ENCODE results near the gene KCNH8. TPM values are rescaled to one million over a fixed set of nuclear protein-coding genes. Genes with fewer than 3 reads are reported as not detected.

The KCNH8 gene
- total RNA-seq, 2 experiments from 2014 or later, result not detected

DNA sequence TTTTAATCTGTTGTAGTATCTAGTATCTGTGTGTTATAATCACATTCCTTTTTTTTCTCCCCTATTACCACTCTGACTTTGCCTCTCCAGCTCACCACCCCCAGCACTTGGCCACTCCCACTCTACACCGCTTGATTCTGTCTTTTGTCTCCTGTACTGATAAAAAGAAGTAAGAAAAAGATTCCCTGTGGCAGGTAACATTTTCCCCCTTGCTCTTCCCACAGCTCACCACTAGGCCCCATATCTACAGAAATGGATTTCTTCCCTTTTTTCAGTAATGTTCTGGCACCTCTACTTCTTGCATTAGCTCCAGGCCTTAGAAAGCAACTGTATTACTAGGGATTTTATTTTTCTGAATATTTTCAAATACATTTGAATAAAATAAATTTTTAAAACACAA, 25.6 kb downstream of the KCNH8 start:
- Histone ChIP-seq H3K4me3 (ENCODE audit: low read length) (no peak overlapping the region), H3K9me3 (ENCODE audit: control insufficient read depth in 1 of 2, insufficient read depth in 1 of 2, low read length in 2 of 2) (peaks cover 0 to 6% of the 10 kb centered on the region in 2 experiments), H3K4me1 (ENCODE audit: insufficient read depth, low read length) (no peaks in the 10 kb centered on the region), H3K27me3 (ENCODE audit: control insufficient read depth in 1 of 2, insufficient read depth in 2 of 2, low read length in 2 of 2) (no peaks in the 10 kb centered on the region), H3K27ac (ENCODE audit: low read depth in 1 of 2, low read length in 2 of 2) (no peak overlapping the region), H3K36me3 (ENCODE audit: insufficient read depth, low read length) (no peaks in the 10 kb centered on the region)
- TF ChIP-seq CTCF (IDR thresholded peaks at IDR 0.05), result no peak
- H3K36me3 Mint-ChIP-seq (ENCODE audit: low read depth), result no peaks in the 10 kb centered on the region
- DNase-seq (no peak), ATAC-seq (ENCODE audit: poor library complexity) (no peak)
- ChIA-PET POLR2A (no interaction called here), CTCF (no interaction called here)
- intact Hi-C loops (cut with DNase I, micrococcal nuclease), result no loop called here
- no peaks in the 10 kb centered on the region for H3K27me3 Mint-ChIP-seq
- H3K4me3 Mint-ChIP-seq, result no peak overlapping the region
- H3K27ac Mint-ChIP-seq, result no peak overlapping the region
- no peaks in the 10 kb centered on the region for H3K4me1 Mint-ChIP-seq (ENCODE audit: low read depth)
- no peaks in the 10 kb centered on the region for H3K9me3 Mint-ChIP-seq

DNA sequence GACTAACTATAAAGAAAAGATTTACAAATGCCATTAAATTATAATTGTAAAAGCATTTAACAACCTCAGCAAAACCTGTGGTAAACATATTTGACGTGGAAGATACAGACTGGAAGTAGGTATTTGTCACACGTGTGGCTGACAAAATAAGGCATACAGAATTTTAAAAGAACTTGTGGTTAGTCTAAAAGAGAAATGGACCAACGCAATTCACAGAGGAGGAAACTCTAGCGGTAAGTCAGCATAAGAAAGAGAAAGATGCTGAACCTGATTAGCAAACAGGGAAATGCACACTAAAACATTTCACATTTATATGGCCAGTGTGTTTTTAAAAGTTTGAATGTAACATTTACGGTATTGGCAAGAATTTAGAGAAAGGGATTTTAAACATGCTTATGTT, 35.3 kb downstream of the KCNH8 start:
- H3K36me3 ChIP-seq (ENCODE audit: insufficient read depth, low read length), result no peaks in the 10 kb centered on the region
- intact Hi-C loops (cut with DNase I, micrococcal nuclease), result no loop called here
- no peaks in the 10 kb centered on the region for H3K27me3 Mint-ChIP-seq
- H3K36me3 Mint-ChIP-seq (ENCODE audit: low read depth), result no peaks in the 10 kb centered on the region
- ChIA-PET CTCF (no interaction called here), POLR2A (no interaction called here)
- no peak overlapping the region for H3K4me3 ChIP-seq (ENCODE audit: low read length)
- no peak overlapping the region for H3K4me3 Mint-ChIP-seq
- no peaks in the 10 kb centered on the region for H3K4me1 Mint-ChIP-seq (ENCODE audit: low read depth)
- H3K27ac ChIP-seq (ENCODE audit: low read depth in 1 of 2, low read length in 2 of 2), result no peak overlapping the region
- no peaks in the 10 kb centered on the region for H3K27me3 ChIP-seq (ENCODE audit: control insufficient read depth in 1 of 2, insufficient read depth in 2 of 2, low read length in 2 of 2)
- TF ChIP-seq CTCF (IDR thresholded peaks at IDR 0.05), result no peak
- ATAC-seq (ENCODE audit: poor library complexity), result no peak
- no peak for DNase-seq
- H3K4me1 ChIP-seq (ENCODE audit: insufficient read depth, low read length), result no peaks in the 10 kb centered on the region
- H3K27ac Mint-ChIP-seq, result no peak overlapping the region
- no peaks in the 10 kb centered on the region for H3K9me3 ChIP-seq (ENCODE audit: control insufficient read depth in 1 of 2, insufficient read depth in 1 of 2, low read length in 2 of 2)
- no peaks in the 10 kb centered on the region for H3K9me3 Mint-ChIP-seq

DNA sequence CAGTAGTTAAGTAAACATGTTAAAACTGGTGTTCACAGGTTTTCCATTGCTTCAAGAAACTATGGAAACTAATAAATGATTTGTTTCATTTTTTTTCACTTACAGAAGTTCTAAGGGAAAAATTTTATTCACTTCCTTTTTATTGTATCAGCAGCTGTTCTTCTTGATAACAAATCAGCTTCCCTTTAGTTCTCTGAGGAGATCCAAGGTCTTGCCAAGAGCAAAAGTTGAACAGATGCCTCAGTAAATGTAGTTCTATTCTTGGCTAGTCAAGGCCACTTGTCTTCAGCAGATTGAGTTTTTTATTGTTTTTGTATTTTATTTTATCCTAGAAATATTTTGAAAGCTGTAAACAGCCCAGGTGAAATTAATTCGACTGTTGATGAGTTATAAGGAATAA, 41.8 kb downstream of the KCNH8 start:
- H3K9me3 Mint-ChIP-seq, result no peaks in the 10 kb centered on the region
- intact Hi-C loops (cut with DNase I, micrococcal nuclease), result no loop called here
- Histone ChIP-seq H3K4me3 (ENCODE audit: low read length) (no peak overlapping the region), H3K9me3 (ENCODE audit: control insufficient read depth in 1 of 2, insufficient read depth in 1 of 2, low read length in 2 of 2) (no peaks in the 10 kb centered on the region), H3K4me1 (ENCODE audit: insufficient read depth, low read length) (no peaks in the 10 kb centered on the region), H3K27ac (ENCODE audit: low read depth in 1 of 2, low read length in 2 of 2) (no peak overlapping the region), H3K36me3 (ENCODE audit: insufficient read depth, low read length) (no peaks in the 10 kb centered on the region), H3K27me3 (ENCODE audit: control insufficient read depth in 1 of 2, insufficient read depth in 2 of 2, low read length in 2 of 2) (no peaks in the 10 kb centered on the region)
- ChIA-PET POLR2A (no interaction called here), CTCF (interaction anchor here (0.8 kb wide), 1 partner anchor 11 kb away, joined by 3 read pairs; no protein-coding TSS in a partner anchor)
- no peak for ATAC-seq (ENCODE audit: poor library complexity)
- no peaks in the 10 kb centered on the region for H3K27me3 Mint-ChIP-seq
- DNase-seq, result no peak
- no peaks in the 10 kb centered on the region for H3K4me1 Mint-ChIP-seq (ENCODE audit: low read depth)
- H3K4me3 Mint-ChIP-seq, result no peak overlapping the region
- TF ChIP-seq CTCF (IDR thresholded peaks at IDR 0.05), result no peak
- no peaks in the 10 kb centered on the region for H3K36me3 Mint-ChIP-seq (ENCODE audit: low read depth)
- H3K27ac Mint-ChIP-seq, result no peak overlapping the region
